CD8-positive, alpha-beta memory T cell (primary cell): ENCODE results near the gene KCNMA1. TPM values are rescaled to one million over a fixed set of nuclear protein-coding genes. Genes with fewer than 3 reads are reported as not detected.
A peak's percentile ranks its signal among the peaks of the same experiment; 100 is the strongest.

Experiments used
- CTCF ChIA-PET: fragments of 350-600 bp; sonication (Branson Sonifier 250); formaldehyde crosslinking; loops from one replicate; lab custom pipeline; 2021; ENCODE audit warnings: antibody characterized with exemption; lab: Charles Lee
- POLR2A ChIA-PET: fragments of 350-600 bp; sonication (Branson Sonifier 250); formaldehyde crosslinking; loops from one replicate; lab custom pipeline; 2021; ENCODE audit warnings: antibody characterized with exemption; lab: Charles Lee
- DNase-seq, 5 donors: peaks; one replicate each; pipeline versions ENCODE4 v3.0.0 to v3.0.0-alpha.2; 2020 to 2022; ENCODE audit warnings: mixed read lengths in 1 of 5
- H3K27ac ChIP-seq: one replicate; pipeline ENCODE4 v1.7.0; 2013; ENCODE audit warnings: low read depth, mild to moderate bottlenecking, low read length, moderate library complexity
- H3K27me3 ChIP-seq: 2 replicates; pipeline ENCODE4 v1.7.0; 2013; ENCODE audit warnings: low read length, mild to moderate bottlenecking; ENCODE audit not compliant: insufficient read depth, poor library complexity, severe bottlenecking
- H3K36me3 ChIP-seq: 2 replicates; pipeline ENCODE4 v1.7.0; 2013; ENCODE audit warnings: mild to moderate bottlenecking, low read length, moderate library complexity; ENCODE audit not compliant: insufficient read depth
- H3K4me1 ChIP-seq: 2 replicates; pipeline ENCODE4 v1.7.0; 2013; ENCODE audit warnings: mild to moderate bottlenecking, low read length, moderate library complexity; ENCODE audit not compliant: insufficient read depth
- H3K4me3 ChIP-seq: 2 replicates; pipeline ENCODE4 v1.7.0; 2013; ENCODE audit warnings: mild to moderate bottlenecking, low read length
- H3K9me3 ChIP-seq: 2 replicates; pipeline ENCODE4 v1.7.0; 2013; ENCODE audit warnings: mild to moderate bottlenecking, low read length
- H3K27ac Mint-ChIP-seq, 8 donors: one replicate each; pipeline ENCODE4 v1.8.0; 2020 to 2021; ENCODE audit warnings: mixed read lengths in 8 of 8, mild to moderate bottlenecking in 6 of 8, inconsistent platforms in 3 of 8, moderate library complexity in 3 of 8
- H3K27me3 Mint-ChIP-seq, 2 donors: one replicate each; pipeline ENCODE4 v1.8.0; 2020 to 2021; ENCODE audit warnings: mixed read lengths in 2 of 2, mild to moderate bottlenecking in 1 of 2, moderate library complexity in 1 of 2
- H3K36me3 Mint-ChIP-seq, 3 donors: one replicate each; pipeline ENCODE4 v1.8.0; 2020 to 2021; ENCODE audit warnings: mixed read lengths in 3 of 3, inconsistent platforms in 1 of 3, mild to moderate bottlenecking in 1 of 3
- H3K4me1 Mint-ChIP-seq, 3 donors: one replicate each; pipeline ENCODE4 v1.8.0; 2020 to 2021; ENCODE audit warnings: mixed read lengths in 3 of 3, inconsistent platforms in 1 of 3, mild to moderate bottlenecking in 1 of 3
- H3K4me3 Mint-ChIP-seq, 7 donors: one replicate each; pipeline ENCODE4 v1.8.0; 2020 to 2021; ENCODE audit warnings: mixed read lengths in 7 of 7, mild to moderate bottlenecking in 6 of 7, moderate library complexity in 4 of 7, inconsistent platforms in 2 of 7
- H3K9me3 Mint-ChIP-seq, 5 donors: one replicate each; pipeline ENCODE4 v1.8.0; 2020 to 2022; ENCODE audit warnings: mixed read lengths in 5 of 5, mild to moderate bottlenecking in 3 of 5, moderate library complexity in 2 of 5, inconsistent platforms in 1 of 5
- polyA plus RNA-seq: library from polyadenylated mRNA; unstranded; fragments of 300-500 nt; fragmentation: Illumina TruSeq; gene quantifications from one replicate; pipeline ENCODE4 v1.2.3, GENCODE V29; 2021
- total RNA-seq, 2 experiments: library from RNA; stranded (reverse); gene quantifications; one replicate each; pipeline ENCODE4 v1.2.3, GENCODE V29; 2021

Gene KCNMA1
- total and polyA plus RNA-seq, 3 experiments from 2014 or later = 0.20 to 0.31 TPM; not detected in 1

GRCh38 chr10:77180794-77181193 lies 456.8 kb downstream of the KCNMA1 start:
- Histone ChIP-seq H3K4me1 (no peaks in the 10 kb centered on the region), H3K36me3 (no peaks in the 10 kb centered on the region), H3K4me3 (no peak overlapping the region), H3K9me3 (no peaks in the 10 kb centered on the region), H3K27me3 (no peaks in the 10 kb centered on the region), H3K27ac (no peak overlapping the region)
- H3K4me3 Mint-ChIP-seq = no peak overlapping the region
- POLR2A ChIA-PET = no interaction called here
- no peak overlapping the region for H3K27ac Mint-ChIP-seq
- peaks cover 11 to 14% of the 10 kb centered on the region in 2 donors for H3K27me3 Mint-ChIP-seq
- no peak for DNase-seq
- H3K4me1 Mint-ChIP-seq = no peaks in the 10 kb centered on the region
- CTCF ChIA-PET = no interaction called here
- H3K36me3 Mint-ChIP-seq = no peaks in the 10 kb centered on the region
- H3K9me3 Mint-ChIP-seq = no peaks in the 10 kb centered on the region

- H3K36me3 ChIP-seq = no peaks in the 10 kb centered on the region
- peaks cover 8 to 12% of the 10 kb centered on the region in 2 donors for H3K27me3 Mint-ChIP-seq
- no peak overlapping the region for H3K4me3 ChIP-seq
- no peaks in the 10 kb centered on the region for H3K27me3 ChIP-seq
- no peak overlapping the region for H3K27ac Mint-ChIP-seq
- no peaks in the 10 kb centered on the region for H3K9me3 ChIP-seq
- H3K4me3 Mint-ChIP-seq = no peak overlapping the region
- H3K4me1 ChIP-seq = no peaks in the 10 kb centered on the region
- H3K9me3 Mint-ChIP-seq = no peaks in the 10 kb centered on the region
- no peaks in the 10 kb centered on the region for H3K36me3 Mint-ChIP-seq
- CTCF ChIA-PET = no interaction called here
- no peak overlapping the region for H3K27ac ChIP-seq
- no peak for DNase-seq
- no peaks in the 10 kb centered on the region for H3K4me1 Mint-ChIP-seq
- POLR2A ChIA-PET = no interaction called here
Observed at GRCh38 chr10:77180104-77180503, 457.5 kb downstream of the KCNMA1 start.

GRCh38 chr10:77179015-77179695 lies 458.5 kb downstream of the KCNMA1 start:
- Histone ChIP-seq H3K36me3 (no peaks in the 10 kb centered on the region), H3K4me3 (no peak overlapping the region), H3K27me3 (no peaks in the 10 kb centered on the region), H3K27ac (no peak overlapping the region), H3K9me3 (no peaks in the 10 kb centered on the region), H3K4me1 (no peaks in the 10 kb centered on the region)
- no peak overlapping the region for H3K4me3 Mint-ChIP-seq
- H3K9me3 Mint-ChIP-seq = no peaks in the 10 kb centered on the region
- ChIA-PET POLR2A (no interaction called here), CTCF (no interaction called here)
- peaks cover 8 to 12% of the 10 kb centered on the region in 2 donors for H3K27me3 Mint-ChIP-seq
- no peaks in the 10 kb centered on the region for H3K36me3 Mint-ChIP-seq
- no peak for DNase-seq
- H3K4me1 Mint-ChIP-seq = no peaks in the 10 kb centered on the region
- H3K27ac Mint-ChIP-seq = peak overlapping the region in 1 of 8 donors; percentile 78

GRCh38 chr10:77177589-77177988 lies 460.0 kb downstream of the KCNMA1 start:
- Mint-ChIP-seq H3K4me1 (no peaks in the 10 kb centered on the region), H3K36me3 (no peaks in the 10 kb centered on the region), H3K27ac (peak overlapping the region in 1 of 8 donors; percentile 78), H3K9me3 (no peaks in the 10 kb centered on the region), H3K4me3 (no peak overlapping the region), H3K27me3 (peaks cover 14 to 17% of the 10 kb centered on the region in 2 donors)
- Histone ChIP-seq H3K27me3 (no peaks in the 10 kb centered on the region), H3K36me3 (no peaks in the 10 kb centered on the region), H3K4me3 (no peak overlapping the region), H3K9me3 (no peaks in the 10 kb centered on the region), H3K27ac (no peak overlapping the region), H3K4me1 (no peaks in the 10 kb centered on the region)
- no peak for DNase-seq
- ChIA-PET CTCF (interaction anchor here (12.1 kb wide), 1 partner anchor 466 kb away, joined by 113 read pairs; no protein-coding TSS in a partner anchor), POLR2A (no interaction called here)

GRCh38 chr10:77177161-77177560 lies 460.4 kb downstream of the KCNMA1 start:
- H3K9me3 Mint-ChIP-seq = no peaks in the 10 kb centered on the region
- H3K4me1 ChIP-seq = no peaks in the 10 kb centered on the region
- peaks cover 15 to 17% of the 10 kb centered on the region in 2 donors for H3K27me3 Mint-ChIP-seq
- no peaks in the 10 kb centered on the region for H3K36me3 Mint-ChIP-seq
- no peak overlapping the region for H3K4me3 Mint-ChIP-seq
- CTCF ChIA-PET = interaction anchor here (3.3 to 12.1 kb wide), 2 partner anchors 11 to 467 kb away, joined by 13 to 113 read pairs; no protein-coding TSS in a partner anchor
- no peak overlapping the region for H3K4me3 ChIP-seq
- H3K27ac Mint-ChIP-seq = peak overlapping the region in 1 of 8 donors; percentile 78
- H3K9me3 ChIP-seq = no peaks in the 10 kb centered on the region
- no peak for DNase-seq
- no peaks in the 10 kb centered on the region for H3K27me3 ChIP-seq
- no peaks in the 10 kb centered on the region for H3K36me3 ChIP-seq
- no peak overlapping the region for H3K27ac ChIP-seq
- H3K4me1 Mint-ChIP-seq = no peaks in the 10 kb centered on the region
- POLR2A ChIA-PET = no interaction called here

GRCh38 chr10:77176232-77176631 lies 461.4 kb downstream of the KCNMA1 start:
- no peak overlapping the region for H3K4me3 Mint-ChIP-seq
- H3K27ac ChIP-seq = no peak overlapping the region
- peaks cover 15 to 17% of the 10 kb centered on the region in 2 donors for H3K27me3 Mint-ChIP-seq
- no peak overlapping the region for H3K27ac Mint-ChIP-seq
- H3K27me3 ChIP-seq = no peaks in the 10 kb centered on the region
- H3K4me1 ChIP-seq = no peaks in the 10 kb centered on the region
- CTCF ChIA-PET = interaction anchor here (3.3 to 12.1 kb wide), 2 partner anchors 10 to 468 kb away, joined by 13 to 113 read pairs; no protein-coding TSS in a partner anchor
- H3K36me3 Mint-ChIP-seq = no peaks in the 10 kb centered on the region
- H3K36me3 ChIP-seq = no peaks in the 10 kb centered on the region
- DNase-seq = no peak
- H3K4me3 ChIP-seq = no peak overlapping the region
- no peaks in the 10 kb centered on the region for H3K9me3 Mint-ChIP-seq
- H3K4me1 Mint-ChIP-seq = no peaks in the 10 kb centered on the region
- H3K9me3 ChIP-seq = no peaks in the 10 kb centered on the region
- POLR2A ChIA-PET = no interaction called here

- Mint-ChIP-seq H3K4me3 (no peak overlapping the region), H3K9me3 (no peaks in the 10 kb centered on the region), H3K27ac (no peak overlapping the region), H3K27me3 (peaks cover 15 to 17% of the 10 kb centered on the region in 2 donors), H3K36me3 (no peaks in the 10 kb centered on the region), H3K4me1 (no peaks in the 10 kb centered on the region)
- Histone ChIP-seq H3K27me3 (no peaks in the 10 kb centered on the region), H3K9me3 (no peaks in the 10 kb centered on the region), H3K4me3 (no peak overlapping the region), H3K4me1 (no peaks in the 10 kb centered on the region), H3K27ac (no peak overlapping the region), H3K36me3 (no peaks in the 10 kb centered on the region)
- CTCF ChIA-PET = interaction anchor here (3.3 to 12.1 kb wide), 2 partner anchors 9 to 468 kb away, joined by 13 to 113 read pairs; no protein-coding TSS in a partner anchor
- POLR2A ChIA-PET = no interaction called here
- DNase-seq = no peak
Observed at GRCh38 chr10:77175631-77176222, 461.9 kb downstream of the KCNMA1 start.
